Stimulated activated CD4-positive, alpha-beta T cell treated with anti-CD3 and anti-CD28 coated beads, Interleukin-4, amount 100 ng/mL, for 1 hour (primary cell): ENCODE data around the gene CFAP58.

Source experiments
- DNase-seq: peaks from one replicate; pipeline ENCODE4 v3.0.0-alpha.2; 2020

Gene CFAP58

DNA sequence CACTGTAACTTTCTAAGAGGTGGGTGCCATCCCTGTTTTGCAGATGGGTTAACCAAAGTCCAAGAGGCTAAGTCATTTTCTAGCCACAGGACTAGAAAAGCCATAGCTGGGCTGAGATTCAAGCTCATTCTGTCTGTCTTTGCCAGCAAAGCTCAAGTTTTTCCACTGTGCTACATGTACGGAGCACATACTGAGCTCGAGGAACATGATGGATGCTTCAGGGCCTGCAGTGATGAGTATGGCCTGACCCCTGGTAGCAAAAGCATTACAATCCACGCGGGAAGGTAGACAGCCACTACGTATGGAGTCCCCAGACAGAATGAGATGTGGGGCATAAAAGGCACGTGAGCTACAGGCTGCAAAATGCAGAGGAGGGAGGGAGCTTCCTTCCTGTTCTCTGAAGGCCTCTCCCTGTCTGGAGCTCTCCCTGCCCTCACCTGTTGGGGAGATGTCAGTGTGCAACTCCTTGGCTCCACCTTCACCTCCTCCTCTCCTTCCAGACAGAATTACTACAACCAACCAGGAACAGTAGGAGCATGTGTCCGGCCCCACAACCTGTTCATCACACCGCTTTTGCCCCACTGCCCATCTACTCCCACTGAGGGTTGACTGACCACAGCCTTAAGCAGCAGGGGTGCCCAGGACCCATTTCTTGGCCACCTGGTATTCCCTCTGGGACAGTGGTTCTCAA lies 31.8 kb upstream of the CFAP58 start:
- no peak for DNase-seq

DNA sequence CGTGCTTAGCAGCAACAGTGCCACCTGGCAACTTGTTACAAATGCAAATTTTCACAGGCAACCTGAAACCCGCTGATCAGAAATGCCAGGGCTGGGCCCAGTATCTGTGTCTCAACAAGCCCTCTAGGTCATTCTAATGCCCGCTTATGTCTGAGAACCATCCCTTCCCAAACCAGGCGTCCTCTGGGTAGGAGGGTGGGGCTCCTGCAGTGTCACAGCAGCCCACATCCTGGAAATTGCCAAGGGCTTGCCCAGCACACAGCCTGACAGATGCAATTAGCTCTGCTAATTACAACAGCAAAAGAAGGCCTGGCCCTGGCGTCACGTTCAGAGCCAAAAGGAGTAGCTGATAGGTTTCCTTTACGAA lies 31.2 kb upstream of the CFAP58 start:
- DNase-seq = no peak

DNA sequence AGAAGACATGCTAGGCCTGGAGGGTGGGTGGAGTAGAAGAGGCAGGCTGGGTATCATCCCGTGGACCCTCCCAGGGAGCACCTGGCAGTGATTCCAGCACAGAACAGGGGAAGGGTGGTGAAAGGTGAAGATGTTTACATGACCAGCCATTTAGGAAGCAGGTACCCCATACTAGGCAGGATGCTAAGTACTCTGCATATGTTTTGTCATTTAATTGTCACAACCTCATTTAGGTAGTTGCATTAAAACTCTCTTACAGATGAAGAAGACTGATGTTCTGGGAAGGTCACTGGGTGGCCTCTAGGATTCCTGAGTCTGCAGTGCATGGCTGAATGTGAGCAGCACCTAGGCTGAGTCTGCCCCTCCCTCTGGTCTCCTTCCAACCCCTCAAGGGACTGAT lies 30.5 kb upstream of the CFAP58 start:
- DNase-seq = no peak

DNA sequence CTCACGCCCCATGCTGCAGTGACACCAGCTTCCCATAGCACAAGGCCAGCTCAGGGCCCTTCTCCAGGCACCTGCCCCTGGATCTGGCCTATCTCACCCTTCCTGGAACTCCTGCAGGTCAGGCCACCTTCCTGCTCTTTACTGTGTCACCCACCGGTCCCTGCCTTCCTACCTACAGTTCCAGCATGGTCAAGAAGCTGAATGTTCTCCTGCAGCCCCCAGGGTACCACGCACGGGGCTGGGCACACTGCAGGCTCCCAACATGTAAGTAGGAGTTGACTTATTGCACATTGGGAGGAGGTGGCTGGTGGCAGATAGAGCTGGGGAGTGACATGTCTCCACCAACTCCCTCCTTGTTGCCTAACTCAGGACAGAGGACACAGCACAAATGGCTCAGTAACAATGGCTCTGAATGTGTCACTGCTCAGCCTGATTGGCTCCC lies 29.9 kb upstream of the CFAP58 start:
- no peak for DNase-seq

DNA sequence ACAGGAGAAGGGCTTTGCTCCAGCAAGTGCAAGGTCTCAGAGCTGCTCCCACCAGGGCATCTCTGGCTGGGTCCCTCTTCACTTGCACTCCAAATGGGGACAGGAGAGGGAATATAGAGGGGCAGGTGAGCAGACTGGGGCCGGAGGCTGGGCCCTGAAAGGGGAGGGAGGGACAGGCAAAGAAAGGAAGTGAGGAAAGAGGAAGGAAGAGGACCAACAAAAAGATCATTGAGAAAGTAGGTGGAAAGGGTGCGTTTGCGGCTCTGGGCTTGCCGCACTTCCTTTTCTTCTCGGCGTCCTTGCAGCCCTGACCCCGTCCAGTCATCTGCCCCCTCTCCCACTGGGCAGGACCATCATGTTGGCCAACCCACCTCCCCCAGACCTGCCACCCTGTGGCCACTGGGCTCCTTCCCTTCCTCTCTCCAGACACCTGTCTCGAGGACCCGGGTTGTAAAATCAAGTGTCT lies 29.4 kb upstream of the CFAP58 start:
- no peak for DNase-seq

DNA sequence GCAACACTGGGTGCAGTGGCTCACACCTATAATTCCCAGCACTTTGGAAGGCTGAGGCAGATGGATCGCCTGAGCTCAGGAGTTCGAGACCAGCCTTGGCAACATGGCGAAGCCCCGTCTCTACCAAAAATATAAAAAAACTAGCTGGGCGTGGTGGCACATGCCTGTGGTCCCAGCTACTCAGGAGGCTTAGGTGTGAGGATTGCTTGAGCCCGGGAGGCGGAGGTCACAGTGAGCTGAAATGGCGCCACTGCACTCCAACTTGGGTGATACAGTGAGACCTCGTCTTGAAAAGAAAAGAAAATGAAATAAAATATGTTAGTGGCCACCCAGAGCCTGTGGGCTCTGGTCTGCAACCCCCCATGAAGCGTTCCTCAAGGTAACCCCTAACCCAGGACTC lies 28.7 kb upstream of the CFAP58 start:
- DNase-seq = no peak

DNA sequence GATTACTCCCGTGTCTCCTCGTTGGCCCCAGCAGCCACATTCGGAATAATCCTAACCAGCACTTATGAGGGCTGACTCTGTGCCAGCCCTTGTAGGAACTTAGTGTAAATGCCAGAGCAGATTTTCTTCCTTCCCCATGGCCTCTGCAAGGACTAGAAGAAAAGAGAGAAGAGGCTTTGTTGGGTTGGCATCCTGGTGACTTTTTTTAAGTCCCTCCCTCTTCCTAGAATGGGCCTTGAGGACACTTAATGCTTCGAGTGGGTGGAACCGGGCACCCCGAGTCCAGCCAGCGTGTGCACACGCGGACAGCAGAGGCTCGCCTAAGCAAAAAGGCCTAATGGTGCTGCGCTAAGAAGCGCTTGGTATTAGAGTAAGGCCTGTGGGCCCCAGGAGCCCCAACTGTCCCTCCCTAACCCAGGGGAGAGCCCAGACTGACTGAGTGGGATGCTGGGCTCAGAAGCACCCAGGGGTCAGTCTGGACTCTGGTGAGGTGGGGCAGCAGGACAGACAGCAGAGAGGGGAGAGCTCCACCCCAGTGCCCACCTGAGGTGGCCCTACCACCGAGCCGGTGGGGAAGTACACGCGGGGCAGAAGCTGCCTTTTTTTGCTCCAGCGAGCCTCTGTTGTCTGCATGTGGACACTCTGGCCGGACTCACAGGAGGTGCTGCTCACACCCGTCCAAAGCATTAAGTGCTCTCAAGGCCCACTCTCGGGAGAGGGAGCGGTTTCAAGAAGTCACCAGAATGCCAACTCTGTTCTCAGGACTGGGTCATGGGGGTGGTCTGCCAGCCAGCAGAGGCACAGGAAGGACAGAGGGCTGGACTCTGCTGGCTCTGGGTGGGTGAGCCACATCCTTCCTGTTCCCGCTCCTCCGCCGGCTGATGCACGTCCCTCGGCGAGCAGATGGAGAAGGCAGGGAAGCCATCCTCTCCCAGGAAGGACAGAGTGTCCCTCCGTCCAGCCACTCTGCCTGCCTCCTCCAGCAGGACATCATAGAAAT lies 27.9 kb upstream of the CFAP58 start:
- no peak for DNase-seq

DNA sequence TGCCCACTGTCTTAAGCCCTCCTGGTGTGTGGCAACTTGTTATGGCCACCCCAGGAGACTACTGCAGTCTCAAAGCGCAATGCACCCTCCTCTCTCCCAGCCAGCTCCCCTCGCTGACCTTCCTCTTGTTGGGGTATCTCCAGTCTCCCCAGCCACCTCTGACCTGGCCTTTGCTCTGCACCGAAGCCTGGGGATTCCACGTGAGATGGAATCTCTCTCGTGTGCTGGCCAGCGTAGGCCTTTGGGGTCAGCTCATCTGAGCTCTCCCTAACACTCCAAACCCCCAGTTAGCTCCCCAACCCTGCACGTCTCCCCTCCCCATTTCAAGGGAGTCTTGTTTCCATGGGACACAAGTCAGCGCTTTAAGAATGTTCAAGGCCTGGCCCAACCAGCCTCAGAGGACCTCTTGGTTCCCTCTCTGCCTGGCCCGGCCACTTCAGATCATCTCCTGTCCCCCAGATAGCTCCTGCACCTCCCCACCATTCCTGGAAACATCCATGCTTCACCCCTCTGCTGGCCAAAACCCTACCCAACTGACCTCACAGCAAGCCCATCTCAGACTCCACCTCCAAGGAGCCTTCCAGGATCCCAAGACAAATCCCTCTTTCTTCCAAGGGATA lies 26.5 kb upstream of the CFAP58 start:
- DNase-seq = no peak

DNA sequence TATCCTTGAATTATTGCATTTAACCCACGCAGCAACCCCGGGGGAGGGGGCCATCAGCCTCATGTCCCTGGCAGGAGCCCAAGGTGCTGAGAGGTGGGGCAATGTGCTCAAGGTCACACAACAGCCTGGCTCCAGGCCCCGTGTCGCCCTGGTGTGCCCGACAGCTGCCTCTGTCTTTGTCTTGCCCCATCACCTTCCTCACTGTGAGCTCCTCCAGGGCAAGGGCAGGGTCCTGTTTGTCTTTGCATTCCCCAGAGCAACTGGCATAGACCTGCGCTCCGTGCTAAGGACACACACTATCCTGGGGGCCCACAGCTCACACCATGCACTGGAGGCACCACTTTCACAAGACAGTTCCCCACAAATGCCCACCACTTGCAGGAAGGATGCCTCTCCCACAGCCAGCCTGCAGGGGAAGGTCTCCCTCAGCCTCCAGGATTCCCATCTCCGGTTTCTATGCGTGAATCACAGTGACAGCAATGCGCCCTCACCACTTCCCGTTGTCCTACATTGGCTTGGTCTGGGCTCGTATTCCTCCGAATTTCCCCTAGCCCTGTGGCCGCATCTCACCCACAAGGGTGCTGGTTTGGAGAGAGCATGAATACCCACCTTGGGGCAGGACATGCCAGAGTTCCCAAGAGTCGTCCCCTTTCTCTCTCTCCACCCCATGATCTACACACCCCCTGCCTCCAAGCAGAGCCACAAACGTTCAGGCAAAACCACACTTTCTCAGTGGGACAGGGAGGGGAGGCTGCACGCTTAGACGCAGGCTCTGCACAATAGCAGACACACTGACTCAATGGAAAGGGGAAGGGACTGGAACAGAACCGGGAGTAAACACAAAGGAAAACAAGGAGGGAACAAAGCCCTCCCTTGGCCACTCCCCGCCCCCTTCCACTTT lies 25.6 kb upstream of the CFAP58 start:
- DNase-seq = no peak

DNA sequence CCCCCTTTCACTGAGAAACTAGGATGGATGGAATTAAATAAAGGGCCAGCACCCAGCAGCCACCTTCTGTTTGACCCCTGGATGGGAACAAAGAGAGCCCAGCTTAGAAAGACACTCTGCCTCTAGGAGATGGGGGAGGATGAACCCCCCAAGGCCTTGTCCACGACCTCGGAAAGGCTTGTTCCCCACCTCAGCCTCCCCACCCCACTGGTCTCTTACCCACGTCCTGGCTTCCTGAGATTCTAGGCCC lies 25.1 kb upstream of the CFAP58 start:
- DNase-seq = no peak

DNA sequence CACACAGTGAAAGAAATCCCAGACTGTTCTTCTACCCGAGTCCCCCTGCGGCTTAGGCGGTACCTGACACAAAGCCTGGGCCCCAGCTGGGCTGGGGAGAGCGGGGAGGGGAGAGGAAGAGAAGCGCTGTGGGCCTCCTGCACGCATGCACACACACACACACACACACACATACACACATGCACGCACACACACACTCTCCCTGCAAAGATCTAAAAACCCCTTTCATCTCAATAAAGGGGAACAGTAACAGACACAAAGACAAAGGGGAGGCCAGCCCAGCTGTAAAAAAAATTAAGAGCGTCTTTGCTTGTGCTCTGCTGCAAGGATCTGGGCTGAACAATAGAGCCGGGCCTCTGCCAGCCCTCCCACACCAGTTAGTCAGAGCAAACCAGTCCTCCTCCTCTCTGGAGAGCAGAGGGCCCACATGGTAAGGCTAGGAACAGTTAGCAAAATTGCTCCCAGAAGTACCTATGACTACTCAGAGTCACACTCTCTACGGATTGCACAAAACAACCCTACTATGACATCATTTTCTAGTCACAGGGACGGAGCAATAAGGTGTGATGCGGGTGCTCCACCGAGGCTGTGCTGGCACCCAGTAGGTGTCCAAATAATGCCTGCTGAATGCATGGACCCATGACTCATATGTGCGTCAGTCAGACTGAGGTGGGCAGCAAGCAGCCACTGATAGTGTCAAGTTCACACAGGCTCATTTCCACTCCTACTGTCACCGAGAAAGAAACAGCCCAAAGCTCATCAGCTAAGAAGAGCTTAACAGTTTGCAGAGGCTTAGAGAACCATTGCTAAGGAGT lies 24.5 kb upstream of the CFAP58 start:
- DNase-seq = peak; percentile 68

DNA sequence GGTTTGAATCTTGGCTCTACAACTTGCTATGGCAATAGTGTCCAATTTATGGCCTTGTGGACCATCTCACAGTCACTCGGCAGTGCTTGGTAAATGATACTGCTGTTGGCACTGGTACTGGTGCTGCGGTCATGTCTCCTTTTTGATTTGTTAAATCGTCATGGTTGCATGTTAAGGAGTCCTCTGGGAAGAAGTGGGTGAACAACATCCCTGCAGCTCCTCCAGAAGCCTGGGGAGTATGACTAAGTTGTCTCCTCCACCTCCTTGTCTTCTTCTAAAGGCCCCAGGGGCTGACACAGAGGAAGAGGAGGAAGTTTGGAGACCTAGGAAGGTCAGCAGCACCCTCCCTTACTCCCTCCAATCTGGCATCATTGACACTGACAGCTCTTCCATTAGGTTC lies 23.9 kb upstream of the CFAP58 start:
- no peak for DNase-seq

DNA sequence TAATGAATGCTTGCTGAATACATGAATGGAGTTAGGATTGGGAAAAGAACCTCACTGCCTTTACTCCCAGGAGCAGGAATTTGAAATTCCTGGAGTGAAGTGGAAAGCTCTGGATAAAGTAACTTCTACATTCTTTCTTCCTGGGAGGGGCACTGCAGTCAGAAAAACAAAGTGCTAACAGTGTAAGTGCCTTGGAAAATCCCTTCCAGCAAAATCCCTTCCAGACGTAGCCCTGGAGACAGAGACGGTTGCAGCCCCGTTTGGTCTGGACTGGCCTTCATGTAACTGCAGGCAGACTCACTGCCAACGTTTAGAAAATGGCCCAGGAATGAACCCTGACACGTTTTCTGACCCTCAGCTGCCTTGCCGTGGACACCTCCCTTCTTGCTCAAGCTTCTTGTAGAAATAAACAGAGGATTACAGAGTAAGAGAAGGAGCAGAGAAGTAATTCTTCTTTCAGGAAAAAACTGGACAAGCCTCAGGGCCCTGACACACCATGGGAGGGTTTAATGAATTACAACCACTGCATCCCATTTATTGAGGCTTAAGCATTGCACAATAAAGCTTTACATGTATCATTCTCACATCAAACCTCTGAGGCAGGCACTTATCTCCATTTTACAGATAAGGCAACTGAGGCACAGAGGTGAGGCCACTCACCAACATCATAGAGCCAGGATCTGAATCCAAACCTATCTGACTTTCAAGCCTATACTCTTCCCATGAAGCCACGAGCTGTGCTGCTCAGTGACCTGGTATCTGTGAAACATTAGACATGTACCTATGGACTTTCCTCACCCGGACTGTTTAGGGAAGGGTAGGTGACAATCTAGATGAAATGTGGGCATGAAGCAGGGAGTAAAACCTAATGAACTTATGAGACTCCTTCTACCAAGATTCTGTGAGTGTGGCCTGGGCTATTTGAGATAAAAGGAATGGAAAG lies 23.2 kb upstream of the CFAP58 start:
- no peak for DNase-seq

DNA sequence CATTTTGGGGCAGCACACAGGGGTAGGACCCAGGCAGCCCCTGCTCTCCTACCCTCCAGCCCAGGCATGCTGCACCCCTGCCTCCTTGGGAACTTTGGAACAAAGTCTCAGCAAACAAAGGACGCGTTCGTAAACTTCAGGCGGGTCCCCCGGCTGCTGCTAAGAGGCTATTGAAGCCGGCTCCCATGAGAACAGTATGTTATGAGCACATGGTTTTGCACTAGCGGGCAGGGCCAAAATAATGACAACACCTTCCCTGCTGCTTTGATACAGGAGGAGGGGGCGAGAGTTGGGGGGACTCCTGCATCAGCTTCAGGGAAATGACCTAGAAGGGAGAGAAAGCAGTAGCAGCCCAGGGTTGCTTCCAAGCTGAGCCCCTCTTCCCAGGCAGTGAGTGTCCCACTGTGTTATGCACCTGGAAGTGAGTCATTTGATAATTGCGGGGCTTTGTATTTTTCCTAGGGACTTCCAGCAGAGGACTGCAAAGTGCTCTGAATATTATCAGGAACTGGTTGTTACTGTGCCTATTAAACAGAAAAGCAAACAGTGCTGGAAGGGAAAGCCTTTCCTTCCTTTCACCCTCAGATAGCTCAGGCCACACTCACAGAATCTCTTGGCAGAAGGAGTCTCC lies 22.3 kb upstream of the CFAP58 start:
- DNase-seq = no peak

DNA sequence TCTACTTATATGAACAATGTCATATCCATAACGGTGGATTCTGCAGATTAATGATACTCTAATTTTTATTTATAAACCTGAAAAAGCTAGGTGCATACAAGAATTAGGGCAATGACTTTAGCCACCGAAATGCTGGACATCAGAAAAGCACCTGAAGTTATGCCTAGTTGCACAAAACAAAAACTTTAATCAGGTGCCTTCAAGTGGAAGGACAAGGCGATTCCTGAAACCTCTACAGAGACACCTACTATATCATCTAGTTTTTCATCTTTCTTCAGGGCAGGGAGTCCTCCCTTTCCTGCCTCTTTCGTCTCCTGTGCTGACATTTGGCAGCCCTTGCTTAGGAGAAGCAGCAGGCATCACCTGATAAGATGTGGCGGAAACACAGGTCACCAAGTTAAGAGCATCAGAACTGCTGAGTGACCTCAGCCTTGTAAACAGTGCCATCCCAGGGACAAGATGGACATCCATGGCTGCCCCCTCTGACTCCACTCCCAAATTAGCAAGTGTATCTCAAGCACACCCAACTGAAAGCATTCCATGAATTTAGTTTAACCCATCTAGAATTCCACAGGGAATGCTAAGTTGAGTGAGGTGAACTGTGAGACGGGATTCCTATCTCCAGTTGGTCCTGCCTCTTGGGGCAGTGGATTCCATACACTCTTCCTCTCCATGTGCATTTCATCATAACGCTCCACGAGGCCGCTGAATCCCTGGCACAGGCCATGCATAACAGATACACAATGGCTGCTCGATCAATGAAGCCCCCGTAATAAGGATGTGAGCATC lies 21.2 kb upstream of the CFAP58 start:
- DNase-seq = no peak

DNA sequence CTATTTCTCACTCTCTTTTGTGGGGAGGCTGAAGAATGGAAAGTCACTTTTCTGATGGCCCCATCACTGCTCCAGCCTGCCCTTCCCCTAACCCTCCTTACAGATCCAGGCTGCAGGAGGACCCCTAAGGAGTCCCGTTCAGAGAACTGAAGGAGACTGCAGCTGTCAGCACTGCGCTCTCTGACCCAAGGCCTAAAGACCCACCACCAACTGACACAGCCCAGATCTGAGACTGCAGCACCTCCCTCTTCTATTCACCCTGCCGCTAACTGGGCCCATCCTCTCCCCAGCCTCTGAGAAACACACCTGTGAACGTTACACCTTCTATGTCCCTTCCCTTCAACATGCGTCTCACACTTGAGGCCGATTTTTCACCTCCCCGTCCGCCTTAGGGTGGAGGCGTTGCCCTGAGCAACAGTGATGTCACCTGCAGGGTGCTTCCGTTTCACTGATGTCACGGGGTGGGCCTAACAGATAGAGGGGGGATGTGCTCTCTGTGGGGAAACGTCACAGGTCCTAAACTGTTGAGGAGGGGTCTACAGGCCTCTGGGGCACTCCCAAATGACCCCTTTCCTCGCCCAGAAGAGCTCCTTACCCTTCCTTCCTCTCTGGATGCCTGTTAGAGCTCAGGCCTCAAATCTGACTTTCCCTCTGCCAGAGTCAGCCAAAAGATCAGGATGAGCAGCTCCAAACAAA lies 20.5 kb upstream of the CFAP58 start:
- peak; percentile 43 for DNase-seq

DNA sequence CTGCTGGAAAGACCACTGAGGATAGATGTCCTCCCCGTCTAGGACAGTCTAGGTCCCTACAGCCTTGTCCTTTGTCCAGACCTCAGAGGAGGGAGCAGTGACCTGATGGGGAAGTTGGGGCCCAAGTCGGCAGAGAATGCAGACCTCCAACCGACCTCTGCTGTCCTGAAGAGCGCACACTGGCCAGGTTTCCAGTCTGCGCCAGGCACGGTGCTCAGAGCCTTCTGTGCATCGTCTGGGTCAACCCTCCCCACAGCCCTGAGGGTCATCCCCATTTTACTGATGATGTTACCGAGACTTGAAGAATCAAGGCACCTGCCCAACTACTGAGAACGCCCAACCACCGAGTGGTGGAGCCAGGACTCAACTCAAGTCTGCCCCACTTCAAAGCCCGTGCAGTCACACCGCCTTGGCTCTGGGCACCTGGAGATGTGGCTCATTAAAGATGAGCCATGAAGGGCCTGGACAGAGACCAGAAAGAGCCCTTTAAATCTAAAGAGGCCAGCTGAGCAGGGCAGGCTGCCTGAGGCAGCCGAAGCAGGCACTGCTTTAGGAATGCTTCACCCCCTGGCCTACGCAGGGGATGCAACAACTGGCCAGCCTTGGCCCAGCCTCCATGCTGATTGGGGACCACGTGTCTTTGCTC lies 19.8 kb upstream of the CFAP58 start:
- no peak for DNase-seq

DNA sequence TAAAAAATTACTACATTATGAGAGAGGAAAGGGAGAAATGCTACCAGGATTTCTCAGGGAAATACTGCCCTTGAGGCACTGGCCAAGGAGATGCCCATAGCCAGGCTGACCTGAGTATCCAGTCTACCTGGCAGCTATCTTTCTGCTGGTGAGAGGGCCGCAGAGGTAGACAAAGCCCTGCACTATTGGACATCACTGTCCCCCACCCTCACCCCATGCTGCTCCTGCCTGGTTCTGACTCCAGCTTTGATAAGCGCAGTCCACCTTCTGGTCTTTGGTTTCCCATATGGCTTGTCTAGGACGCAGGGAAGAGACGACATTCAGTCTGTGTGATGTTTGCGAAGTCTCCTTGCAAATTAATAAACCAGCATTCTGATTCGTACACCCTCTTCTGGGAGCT lies 19.1 kb upstream of the CFAP58 start:
- no peak for DNase-seq
